ENCODE measurements around the gene NLRC5.
"Not testable (repeated sequence)": the region's sequence is repeated elsewhere in the genome, so short reads cannot be mapped to it uniquely, and the experiment has no call there.

The NLRC5 gene

DNA sequence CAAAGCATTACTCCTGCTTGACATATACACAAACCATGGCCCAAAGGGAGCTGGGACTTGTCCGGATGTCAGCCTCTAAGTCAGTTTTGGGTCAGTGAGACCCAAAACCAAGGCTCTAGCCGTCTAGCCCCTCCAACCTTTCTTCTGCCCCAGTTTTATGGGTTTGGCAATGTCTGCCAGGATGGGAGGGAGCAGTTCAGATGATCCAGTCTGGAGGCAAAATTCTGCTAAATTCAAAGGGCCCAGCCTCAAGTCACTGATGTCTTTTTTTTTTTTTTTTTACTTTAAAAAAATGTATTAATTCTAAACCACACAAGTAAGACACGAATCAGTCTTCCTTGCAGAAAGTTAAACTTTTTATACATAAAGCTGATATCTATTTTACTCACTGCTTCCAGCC, 8.6 kb downstream of the NLRC5 start:
- in situ Hi-C loops (cut with MboI; ENCODE audit: low sequenced_read_pairs) = no loop called here

DNA sequence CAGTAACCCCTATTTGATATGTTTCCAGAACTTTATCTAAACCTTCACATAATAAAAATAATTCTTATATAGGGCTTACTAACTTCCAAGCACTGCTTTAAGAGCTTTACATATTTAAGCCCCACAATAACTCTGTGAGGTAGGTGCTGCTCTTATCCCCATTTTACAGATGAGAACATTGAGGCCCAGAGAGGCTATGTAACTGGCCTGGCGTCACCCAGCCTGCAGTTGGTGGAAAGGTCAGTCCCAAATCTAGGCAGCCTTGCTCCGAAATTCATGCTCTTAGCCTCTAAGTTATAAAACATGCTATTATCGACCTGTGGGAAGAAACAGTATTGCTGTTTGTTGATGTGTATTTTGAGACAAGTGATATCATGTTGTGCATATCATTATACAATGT, 9.0 kb downstream of the NLRC5 start:
- in situ Hi-C loops (cut with MboI; ENCODE audit: low sequenced_read_pairs) = no loop called here

DNA sequence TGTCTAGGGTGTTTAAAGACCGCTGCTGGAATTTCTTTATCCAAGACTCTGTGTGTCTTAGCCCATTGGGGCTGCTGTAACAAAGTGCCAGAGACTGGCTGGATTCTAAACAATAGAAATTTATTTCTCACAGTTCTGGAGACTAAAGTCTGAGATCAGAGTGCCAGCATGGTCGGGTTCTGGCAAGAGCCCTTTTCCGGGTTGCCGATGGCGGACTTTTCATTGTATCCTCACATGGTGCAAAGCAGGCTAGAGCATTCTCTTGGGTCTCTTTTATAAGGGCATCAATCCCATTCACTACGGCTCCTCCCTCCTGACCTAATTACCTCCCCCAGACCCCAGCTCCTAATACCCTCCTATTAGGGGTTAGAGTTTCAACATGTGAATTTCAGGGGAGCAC, 9.5 kb downstream of the NLRC5 start:
- in situ Hi-C loops (cut with MboI; ENCODE audit: low sequenced_read_pairs) = no loop called here

DNA sequence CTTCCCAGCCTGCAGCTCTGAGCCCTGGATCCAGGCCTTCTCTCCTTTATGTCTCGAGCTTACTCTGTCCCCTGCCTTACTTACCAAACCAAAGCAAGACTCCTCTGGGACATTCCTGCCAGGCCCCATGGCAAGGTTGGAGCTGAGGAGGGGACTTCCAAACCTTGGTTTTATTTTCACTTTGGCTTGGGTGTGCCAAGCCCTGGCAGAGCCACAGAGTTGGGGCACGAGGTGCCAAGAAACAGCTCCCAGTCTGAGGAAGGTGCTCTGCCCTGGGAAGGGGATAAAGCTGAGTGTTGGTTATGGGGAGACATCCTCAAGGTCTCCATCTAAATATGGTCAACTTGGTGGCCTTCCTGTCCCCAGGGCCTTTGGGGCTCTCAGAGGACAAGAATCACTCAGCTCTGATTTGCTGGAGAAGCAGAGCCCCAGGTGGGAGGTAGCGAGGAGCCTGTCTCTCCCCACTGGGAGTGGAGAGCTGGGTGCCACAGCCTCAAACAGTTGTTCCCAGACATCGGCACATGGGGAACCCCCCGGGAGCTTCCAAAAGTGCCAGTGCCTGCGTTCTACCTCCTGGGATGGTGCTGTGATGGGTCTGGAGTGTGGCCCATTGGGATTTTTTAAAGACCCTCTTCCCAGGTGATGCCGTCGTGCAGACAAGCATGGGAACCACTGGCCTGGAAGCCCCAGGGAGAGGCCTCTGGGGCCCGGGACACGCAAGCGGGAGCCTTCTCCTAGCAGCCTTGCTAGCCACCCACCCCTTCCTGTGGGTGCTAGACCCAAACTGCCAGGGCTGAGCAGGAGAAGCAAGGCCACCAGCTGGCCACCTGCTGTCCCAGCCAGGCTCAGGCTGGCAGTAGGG, 10.3 kb downstream of the NLRC5 start:
- in situ Hi-C loops (cut with MboI; ENCODE audit: low sequenced_read_pairs) = no loop called here

DNA sequence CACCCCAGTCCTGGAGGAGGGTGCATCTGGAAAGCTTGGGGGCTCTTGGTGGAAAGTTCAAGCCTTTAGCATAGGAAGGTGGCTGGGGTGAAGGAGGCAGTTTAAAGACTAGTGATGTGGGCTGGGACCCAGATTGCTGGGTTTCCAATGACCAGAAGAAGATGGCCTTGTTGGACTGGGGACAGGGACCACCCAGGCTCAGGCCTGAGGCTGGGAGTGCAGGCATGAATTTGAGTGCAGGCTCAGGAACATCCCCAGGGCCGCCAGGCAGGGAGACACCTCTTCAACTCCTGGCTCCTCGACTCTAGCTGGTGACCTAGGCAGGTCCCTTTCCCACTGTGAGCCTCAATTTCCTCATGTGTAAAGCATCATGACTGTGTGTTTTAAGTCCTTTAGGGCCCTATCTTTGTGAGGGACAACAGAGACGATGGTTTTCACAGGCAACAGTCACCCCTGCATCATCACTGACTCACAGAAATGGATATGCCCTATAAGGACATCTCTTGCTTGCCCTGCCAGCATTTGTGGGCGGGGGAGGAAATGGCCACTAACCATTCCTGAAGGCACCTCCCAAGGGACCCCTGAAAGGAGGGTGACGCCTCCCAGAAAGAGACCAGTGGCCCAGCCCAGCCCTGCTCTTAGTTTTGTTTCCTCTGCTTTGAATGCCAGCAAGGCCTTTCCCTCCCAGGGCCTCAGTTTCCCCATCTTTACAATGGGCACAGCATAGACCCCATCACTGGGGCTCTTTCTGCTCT, 11.1 kb downstream of the NLRC5 start:
- in situ Hi-C loops (cut with MboI; ENCODE audit: low sequenced_read_pairs) = no loop called here

DNA sequence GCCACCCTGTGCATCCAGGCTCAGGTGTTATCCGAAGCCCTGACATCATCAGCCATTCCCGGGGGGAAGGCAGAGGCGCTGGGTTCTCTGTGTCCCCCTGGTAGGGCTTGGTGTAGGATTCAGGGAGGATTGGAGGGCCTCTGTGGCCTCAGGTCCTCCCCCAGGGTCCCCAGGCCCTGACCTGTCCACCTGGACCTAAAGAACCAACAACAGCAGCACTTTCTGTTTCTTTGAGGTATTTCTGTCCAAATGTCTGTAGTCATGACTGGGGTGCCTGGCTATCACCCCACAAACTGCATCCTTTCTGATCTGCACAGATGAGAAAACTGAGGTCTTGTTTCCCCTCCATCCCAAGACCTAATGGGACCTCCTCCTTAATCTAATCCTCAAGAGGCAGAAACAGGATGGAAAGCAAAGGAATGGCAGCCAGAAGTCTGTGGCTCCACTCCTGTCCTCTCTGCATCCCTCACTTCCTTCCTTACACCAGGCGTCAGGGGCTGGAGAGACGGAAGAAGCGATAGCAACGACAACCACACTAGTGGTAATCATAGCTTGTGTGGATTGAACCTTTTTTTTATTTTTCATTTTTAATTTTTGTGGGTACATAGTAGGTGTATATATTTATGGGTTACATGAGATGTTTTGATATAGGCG, 11.8 kb downstream of the NLRC5 start:
- in situ Hi-C loops (cut with MboI; ENCODE audit: low sequenced_read_pairs) = no loop called here

DNA sequence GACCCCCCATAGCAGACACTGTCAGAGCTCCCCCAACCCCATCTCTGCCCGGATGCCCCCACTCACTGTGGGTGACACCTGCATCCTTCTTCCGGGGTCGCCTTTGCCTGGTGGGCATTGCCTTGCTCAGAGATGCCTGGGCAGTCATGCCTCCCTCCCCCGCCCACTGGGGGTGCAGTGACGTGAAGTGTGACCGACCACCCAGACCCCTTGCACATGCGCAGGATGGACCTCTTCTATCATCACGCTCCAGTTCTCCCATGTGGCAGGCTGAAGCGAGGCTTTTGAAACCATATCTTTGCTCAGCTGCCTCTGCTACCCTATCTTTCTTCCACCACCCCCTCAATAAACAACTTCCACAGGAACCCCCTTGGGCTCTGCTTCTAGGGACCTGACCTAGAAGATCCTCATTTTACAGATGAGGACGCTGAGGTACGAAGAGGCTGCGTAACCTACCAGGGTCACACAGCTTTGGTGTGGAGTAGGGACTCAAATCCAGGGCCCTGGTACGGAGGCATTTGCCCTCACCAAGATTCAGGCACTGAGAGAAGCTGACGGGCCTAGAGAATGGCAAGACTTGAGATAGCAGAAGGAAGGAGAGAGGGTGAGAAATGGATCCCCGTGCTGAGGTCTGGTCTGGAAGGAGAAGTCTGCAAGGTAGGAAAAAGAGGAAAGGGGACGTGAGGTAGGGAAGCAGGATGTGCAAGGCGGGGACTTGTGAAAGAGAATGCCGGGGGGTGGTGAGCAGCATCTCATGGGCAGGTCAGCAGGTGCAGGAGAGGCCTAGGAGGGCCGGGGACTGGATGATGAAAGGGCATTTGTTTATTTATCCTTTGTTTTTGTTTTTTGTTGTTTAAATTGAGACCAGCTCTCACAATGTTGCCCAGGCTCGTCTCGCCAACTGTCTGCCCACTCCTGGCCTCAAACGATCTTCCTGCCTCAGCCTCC, 14.4 kb downstream of the NLRC5 start:
- in situ Hi-C loops (cut with MboI; ENCODE audit: low sequenced_read_pairs) = no loop called here

DNA sequence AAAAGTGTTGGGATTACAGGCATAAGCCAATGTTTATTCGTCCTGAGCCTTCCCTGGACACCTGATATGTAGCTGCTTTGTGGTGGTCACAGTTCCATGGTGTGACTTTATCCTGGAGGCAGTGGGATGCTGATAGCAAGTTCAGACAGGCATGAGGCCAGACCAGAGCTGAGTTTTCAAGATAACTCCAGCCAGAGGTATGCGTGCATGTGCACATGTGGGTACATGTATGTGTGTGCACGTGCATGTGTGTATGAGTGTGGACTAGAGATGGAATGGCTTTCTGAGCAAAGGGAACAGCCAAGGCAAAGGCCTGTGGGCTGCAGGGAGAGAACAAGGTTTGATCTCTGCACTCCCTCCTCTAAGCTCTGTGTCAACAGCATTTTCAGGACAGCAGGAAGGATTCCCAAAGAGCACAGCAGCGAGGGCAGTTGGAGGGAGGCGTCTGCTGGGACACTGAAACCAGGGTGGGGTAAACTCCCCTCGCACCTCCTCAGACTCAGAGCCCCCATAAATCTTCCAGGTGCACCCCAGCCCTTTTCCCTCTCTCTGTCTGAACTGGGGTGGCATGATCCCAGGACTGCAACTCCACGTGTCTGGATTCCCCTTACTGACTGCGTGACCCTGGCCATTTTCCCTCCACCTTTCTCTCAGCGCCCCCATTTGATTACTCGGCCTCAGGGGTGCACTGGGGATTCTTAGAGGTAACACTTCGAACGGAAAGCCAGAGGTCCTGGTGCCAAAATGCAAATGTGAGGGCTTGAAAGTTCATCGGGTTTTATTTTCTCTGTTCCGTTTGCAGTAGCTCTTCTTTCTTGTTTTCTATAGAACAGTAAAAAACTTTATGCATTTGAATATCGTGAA, 15.3 kb downstream of the NLRC5 start:
- in situ Hi-C loops (cut with MboI; ENCODE audit: low sequenced_read_pairs) = no loop called here

DNA sequence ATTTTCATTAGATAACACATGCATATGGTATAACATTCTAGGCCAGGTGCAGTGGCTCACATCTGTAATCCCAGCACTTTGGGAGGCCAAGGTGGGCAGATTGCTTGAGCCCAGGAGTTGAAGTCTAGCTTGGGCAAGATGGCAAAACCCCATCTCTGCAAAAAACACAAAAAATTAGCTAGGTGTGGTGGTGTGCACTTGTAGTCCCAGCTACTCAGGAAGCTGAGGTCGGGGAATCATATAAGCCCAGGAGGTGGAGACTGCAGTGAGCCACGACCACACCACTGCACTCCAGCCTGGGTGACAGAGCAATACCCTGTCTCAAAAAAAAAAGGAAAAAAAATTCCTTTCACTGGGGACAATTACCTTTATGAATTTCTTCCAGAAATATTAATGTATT, 16.2 kb downstream of the NLRC5 start:
- in situ Hi-C loops (cut with MboI; ENCODE audit: low sequenced_read_pairs) = not testable (repeated sequence)

DNA sequence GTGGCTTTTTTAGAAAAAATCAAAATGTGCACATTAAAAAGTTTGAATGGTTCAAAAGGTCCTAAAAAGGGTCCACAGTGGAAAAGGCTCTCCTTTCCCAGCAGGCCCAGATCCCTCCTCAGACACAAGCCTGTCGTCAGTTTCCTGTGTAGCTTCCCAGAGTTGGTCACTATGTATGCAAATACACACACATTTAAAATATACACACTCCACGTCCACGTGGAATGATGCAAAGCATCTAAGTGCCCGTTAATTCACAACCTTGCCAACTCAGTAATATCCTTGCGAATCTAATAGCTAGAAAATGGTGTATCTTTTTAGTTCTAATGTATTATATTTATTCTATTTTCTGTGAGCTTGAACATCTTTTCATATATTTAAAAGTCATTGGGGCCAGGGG, 17.7 kb downstream of the NLRC5 start:
- in situ Hi-C loops (cut with MboI; ENCODE audit: low sequenced_read_pairs) = no loop called here

DNA sequence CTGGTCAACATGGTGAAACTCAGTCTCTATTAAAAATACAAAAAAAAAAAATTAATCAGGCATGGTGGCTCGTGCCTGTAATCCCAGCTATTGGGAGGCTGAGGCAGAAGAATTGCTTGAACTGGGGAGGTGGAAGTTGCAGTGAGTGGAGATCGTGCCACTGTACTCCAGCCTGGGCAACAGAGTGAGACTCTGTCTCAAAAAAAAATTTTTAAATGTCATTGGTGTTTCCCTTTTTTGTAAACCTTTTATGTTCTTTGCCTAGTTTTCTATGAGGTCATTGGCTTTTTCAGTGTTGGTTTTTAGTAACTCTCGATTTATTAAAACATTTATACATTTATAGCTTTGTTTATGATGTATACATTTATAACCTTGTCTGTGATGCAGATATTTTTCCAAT, 18.2 kb downstream of the NLRC5 start:
- in situ Hi-C loops (cut with MboI; ENCODE audit: low sequenced_read_pairs) = no loop called here

DNA sequence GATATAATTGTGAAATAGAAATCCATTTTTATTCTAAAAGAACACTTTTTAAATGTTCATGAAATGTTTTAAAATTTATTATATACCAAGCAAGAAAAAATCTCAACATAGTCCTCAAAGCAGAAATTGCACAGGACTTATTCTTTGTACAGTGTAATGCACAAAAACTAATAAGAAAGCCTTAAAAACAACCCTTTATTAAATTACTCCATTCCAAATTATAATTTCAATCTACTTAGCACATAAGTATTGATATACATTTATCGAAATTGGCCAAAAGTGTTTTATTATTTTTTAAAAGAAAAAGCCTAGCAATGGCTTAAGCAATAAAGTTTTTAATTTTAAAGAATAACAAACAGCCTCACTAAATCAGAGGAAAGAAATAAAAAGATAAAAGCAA, 19.1 kb downstream of the NLRC5 start:
- in situ Hi-C loops (cut with MboI; ENCODE audit: low sequenced_read_pairs) = no loop called here

DNA sequence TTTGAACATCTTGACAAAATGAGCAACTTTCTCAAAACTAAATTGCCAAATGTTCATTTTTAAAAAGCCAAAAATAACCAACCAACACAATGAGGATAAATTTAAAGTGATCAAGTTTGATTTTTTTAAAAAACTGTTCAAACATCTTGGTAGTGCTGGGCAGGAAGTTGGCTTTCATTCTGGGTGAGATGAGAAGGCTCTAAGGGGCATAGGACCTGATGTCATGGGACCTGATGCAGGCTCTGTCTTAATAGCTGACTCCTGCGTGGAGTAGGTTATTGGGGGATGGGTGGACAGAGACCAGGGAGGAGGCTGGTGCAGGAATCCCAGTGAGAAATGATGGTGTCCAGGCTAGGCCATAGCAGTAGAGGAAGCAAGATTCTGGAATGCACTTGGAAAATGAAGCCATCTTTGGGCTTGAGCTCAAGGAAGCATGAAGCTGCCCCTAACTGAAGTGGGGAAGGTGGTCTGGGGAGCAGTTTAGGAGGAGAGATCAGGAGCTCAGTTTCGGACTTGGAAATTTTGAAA, 20.4 kb downstream of the NLRC5 start:
- in situ Hi-C loops (cut with MboI; ENCODE audit: low sequenced_read_pairs) = no loop called here

DNA sequence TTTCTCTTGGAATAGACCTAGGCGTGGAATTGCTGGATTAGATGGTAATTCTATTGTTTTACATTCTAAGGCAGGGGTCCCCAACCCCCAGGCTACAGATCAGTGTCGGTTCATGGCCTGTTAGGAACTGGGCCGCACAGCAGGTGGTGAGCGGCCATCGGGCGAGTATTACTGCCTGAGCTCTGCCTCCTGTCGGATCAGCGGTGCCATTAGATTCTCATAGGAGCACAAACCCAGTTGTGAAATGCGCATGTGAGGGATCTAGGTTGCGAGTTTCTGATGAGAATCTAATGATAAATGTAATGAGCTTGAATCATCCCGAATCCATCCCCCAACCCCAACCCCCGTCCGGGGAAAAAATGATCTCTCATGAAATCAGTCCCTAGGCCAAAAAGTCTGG, 23.0 kb downstream of the NLRC5 start:
- in situ Hi-C loops (cut with MboI; ENCODE audit: low sequenced_read_pairs) = no loop called here

DNA sequence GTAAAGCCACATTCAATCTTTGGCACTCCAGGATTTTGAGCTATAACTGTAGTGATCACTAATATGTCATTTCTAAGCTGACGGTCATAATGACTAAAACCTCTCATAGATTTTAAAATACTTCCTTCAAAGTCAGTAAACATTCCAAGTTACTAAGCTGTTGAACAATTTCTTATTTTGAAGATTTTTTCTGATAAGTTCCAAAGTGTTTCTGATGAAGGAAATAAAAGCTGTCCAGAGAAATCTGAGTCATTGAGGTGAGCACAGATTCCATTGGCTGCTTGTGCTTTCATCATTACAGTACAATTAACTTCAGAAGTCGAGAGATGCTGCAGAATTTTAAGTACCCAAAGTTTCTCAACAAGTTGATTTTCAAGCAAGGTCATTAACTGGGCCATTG, 23.9 kb downstream of the NLRC5 start:
- in situ Hi-C loops (cut with MboI; ENCODE audit: low sequenced_read_pairs) = no loop called here

DNA sequence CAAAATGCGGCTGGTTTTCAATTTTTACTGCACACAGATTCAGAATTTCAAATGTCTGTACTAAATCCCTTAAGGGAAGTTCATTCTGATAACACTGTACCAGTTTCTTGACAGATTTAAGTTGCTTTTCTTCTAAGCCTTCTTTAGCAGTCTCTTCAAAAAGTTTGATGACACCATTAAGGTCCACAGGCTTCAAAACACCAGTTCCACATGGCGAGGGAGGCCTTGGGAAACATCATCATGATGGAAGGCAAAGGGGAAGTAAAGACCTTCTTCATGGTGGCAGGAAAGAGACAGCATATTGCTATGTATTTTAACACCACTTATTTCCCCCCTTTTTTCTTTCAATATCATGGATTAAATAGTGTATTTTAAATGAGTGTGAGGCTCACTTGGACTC, 24.5 kb downstream of the NLRC5 start:
- in situ Hi-C loops (cut with MboI; ENCODE audit: low sequenced_read_pairs) = no loop called here

DNA sequence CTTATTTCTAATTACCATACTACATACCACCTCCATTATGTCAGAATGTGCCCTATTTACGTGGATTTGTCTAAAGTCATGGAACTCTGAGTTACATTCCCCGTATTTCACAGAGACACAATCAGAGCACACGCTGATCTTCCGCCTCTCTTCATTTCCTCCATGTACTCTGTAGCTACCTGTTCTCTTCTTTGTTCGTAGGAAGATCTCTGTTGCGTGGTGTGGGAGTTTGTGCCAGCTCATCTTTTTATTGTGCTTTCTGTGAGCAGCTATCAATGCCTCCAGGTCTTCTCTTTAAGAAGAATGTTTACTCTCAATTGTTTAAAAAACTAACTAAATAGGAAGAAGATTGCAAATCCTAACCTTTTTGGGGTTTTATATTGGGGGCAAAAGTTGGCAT, 26.9 kb downstream of the NLRC5 start:
- in situ Hi-C loops (cut with MboI; ENCODE audit: low sequenced_read_pairs) = no loop called here

DNA sequence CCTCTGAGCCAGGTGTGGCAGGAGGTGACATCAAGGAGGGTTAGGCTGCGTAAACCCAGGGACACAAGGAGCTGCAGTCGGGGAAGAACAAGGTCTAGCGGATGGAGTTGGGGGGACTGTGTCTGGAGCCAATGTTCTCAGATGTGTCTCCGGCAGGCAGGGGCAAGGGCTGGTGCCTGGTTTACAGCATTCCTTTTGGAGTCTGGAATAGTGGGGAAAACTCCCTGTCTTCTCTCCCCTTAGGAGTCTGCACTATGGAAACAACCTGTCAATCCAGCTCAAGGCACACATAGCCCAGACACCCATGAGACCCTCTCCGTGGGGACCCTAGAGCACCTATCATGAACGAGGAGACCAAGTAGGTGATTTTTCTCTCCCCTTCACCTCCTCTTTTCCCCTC, 27.5 kb downstream of the NLRC5 start:
- in situ Hi-C loops (cut with MboI; ENCODE audit: low sequenced_read_pairs) = no loop called here

DNA sequence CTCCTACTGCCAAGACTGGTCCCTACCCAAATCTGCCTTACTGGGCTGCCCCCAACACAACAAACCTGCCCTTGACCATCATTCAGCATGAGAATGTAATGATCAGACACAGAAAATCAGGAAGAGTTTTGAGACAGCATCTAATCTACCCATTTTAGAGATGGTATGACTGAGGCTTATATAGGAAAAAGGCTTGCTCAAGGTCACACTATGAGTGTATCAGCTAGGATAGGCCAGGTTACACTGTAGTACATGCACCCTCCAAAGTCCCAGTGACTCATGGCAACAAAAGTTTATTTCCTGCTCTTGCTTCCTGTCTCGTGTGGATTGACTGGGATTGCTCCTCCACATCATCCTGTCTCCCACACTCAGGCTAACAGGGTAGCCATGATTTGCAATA, 27.9 kb downstream of the NLRC5 start:
- in situ Hi-C loops (cut with MboI; ENCODE audit: low sequenced_read_pairs) = no loop called here

DNA sequence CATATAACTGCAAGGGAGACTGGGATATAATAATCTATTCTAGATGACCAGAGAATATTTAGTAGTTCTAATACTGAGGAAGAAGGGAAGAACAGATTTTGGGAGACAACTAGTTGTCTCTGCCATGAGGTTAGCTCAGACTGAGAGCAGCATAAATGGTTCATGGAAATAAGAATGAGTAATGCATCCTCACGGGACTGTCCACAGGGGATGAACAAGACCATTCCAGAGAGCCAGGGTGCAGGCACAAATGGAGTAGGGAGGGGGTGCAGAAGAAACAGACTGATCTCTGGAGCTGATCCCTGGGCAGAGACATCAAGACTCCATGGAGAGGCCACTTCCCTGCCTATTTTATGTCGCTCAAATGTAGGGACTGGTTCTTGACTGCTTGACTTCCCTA, 30.4 kb downstream of the NLRC5 start:
- in situ Hi-C loops (cut with MboI; ENCODE audit: low sequenced_read_pairs) = no loop called here

Data from HL-60/S4 treated with phorbol 12-myristate 13-acetate at 8.2 ng/mL for 4 days and 3 days (cell line).